ENCODE data around the gene GALNT6. TPM values are rescaled to one million over a fixed set of nuclear protein-coding genes. Genes with fewer than 3 reads are reported as not detected.

Gene GALNT6
- total and polyA plus RNA-seq, 9 of the 15 experiments (the other 6 are each of a cell fraction or from before 2014, with no cell fraction given) = 1.5 to 8.6 (median 5.1) TPM

- TF ChIP-seq ZNF395 (CRISPR knock-in tag; IDR thresholded peaks at IDR 0.05) (peak; percentile 94), ZNF263 (CRISPR knock-in tag; IDR thresholded peaks at IDR 0.05; ENCODE audit: borderline replicate concordance) (no peak), ZNF239 (CRISPR knock-in tag; IDR thresholded peaks at IDR 0.05) (no peak), CBX3 (IDR thresholded peaks at IDR 0.05; ENCODE audit: borderline replicate concordance in 1 of 2, low read length in 2 of 2) (peak in 1 of 2 experiments; percentile 54; a peak in 1 of 3 replicates), ZNF274 (IDR thresholded peaks at IDR 0.05; ENCODE audit: borderline replicate concordance, low read depth, low read length) (no peak), PML (IDR thresholded peaks at IDR 0.05; ENCODE audit: low read length) (no peak), UBTF (IDR thresholded peaks at IDR 0.05; ENCODE audit: borderline replicate concordance in 1 of 2, low read depth in 2 of 2, low read length in 2 of 2) (no peak), RERE (CRISPR knock-in tag; IDR thresholded peaks at IDR 0.05; ENCODE audit: borderline replicate concordance) (no peak), ELK3 (CRISPR knock-in tag; IDR thresholded peaks at IDR 0.05) (no peak), ELK1 (CRISPR knock-in tag; IDR thresholded peaks at IDR 0.05) (no peak), CHD2 (IDR thresholded peaks at IDR 0.05; ENCODE audit: low read depth, low read length) (no peak), ZNF696 (CRISPR knock-in tag; conservative IDR thresholded peaks at IDR 0.05) (no peak), CAMTA2 (CRISPR knock-in tag; conservative IDR thresholded peaks at IDR 0.05) (no peak), JUND (IDR thresholded peaks at IDR 0.05; ENCODE audit: borderline replicate concordance, low read depth, low read length) (peak; percentile 65), JUND (tag; IDR thresholded peaks at IDR 0.05; ENCODE audit: borderline replicate concordance, low read depth, low read length) (peak; percentile 54; the same call in 1 of the 3 replicates)
Measured at GRCh38 chr12:51326698-51327439, 64.3 kb downstream of the GALNT6 start (continued).
